Natural killer cell (primary cell): ENCODE results near the gene ENTREP1. TPM values are rescaled to one million over a fixed set of nuclear protein-coding genes. Genes with fewer than 3 reads are reported as not detected.

Source experiments
- ATAC-seq, 3 donors: fragments of 150-1000 bp in 2 of 3; fragments of 200-7000 bp in 1 of 3; cut with Tn5 transposase; 1 replicate in 1 of 3; 2 replicates in 2 of 3; pipeline ENCODE4 v1.10.0; 2021; ENCODE audit warnings: mild to moderate bottlenecking in 2 of 3, moderate library complexity in 2 of 3
- DNase-seq, 2 donors: peaks; one replicate each; pipeline versions ENCODE4 v3.0.0 to v3.0.0-alpha.2; 2013 to 2021; ENCODE audit warnings: mixed read lengths in 1 of 2
- H3K27ac ChIP-seq: one replicate; pipeline ENCODE4 v1.5.1; 2013; ENCODE audit warnings: mild to moderate bottlenecking, low read length
- H3K27me3 ChIP-seq: one replicate; pipeline ENCODE4 v1.6.1; 2013; ENCODE audit warnings: low read length; ENCODE audit not compliant: control insufficient read depth, insufficient read depth
- H3K36me3 ChIP-seq: one replicate; pipeline ENCODE4 v1.6.1; 2013; ENCODE audit warnings: low read length; ENCODE audit not compliant: control insufficient read depth, insufficient read depth
- H3K4me1 ChIP-seq: one replicate; pipeline ENCODE4 v1.6.1; 2013; ENCODE audit warnings: low read length; ENCODE audit not compliant: control insufficient read depth, insufficient read depth
- H3K4me3 ChIP-seq: one replicate; pipeline ENCODE4 v1.5.1; 2013; ENCODE audit warnings: low read length
- H3K9me3 ChIP-seq: one replicate; pipeline ENCODE4 v1.6.1; 2013; ENCODE audit warnings: low read length; ENCODE audit not compliant: control insufficient read depth, insufficient read depth
- H3K27ac Mint-ChIP-seq, 2 donors: one replicate each; pipeline ENCODE4 v1.8.0; 2022; ENCODE audit warnings: mild to moderate bottlenecking in 2 of 2, mixed read lengths in 2 of 2, moderate library complexity in 1 of 2
- H3K27me3 Mint-ChIP-seq, 2 donors: one replicate each; pipeline ENCODE4 v1.8.0; 2022; ENCODE audit warnings: low read depth in 2 of 2, mixed read lengths in 2 of 2
- H3K36me3 Mint-ChIP-seq: one replicate; pipeline ENCODE4 v1.8.0; 2022; ENCODE audit warnings: mixed read lengths
- H3K4me1 Mint-ChIP-seq, 2 donors: one replicate each; pipeline ENCODE4 v1.8.0; 2022; ENCODE audit warnings: mixed read lengths in 2 of 2
- H3K4me3 Mint-ChIP-seq: one replicate; pipeline ENCODE4 v1.8.0; 2022; ENCODE audit warnings: mild to moderate bottlenecking, moderate library complexity, mixed read lengths
- H3K9me3 Mint-ChIP-seq, 2 donors: one replicate each; pipeline ENCODE4 v1.8.0; 2022; ENCODE audit warnings: mixed read lengths in 2 of 2
- CTCF ChIP-seq: fragments of 200-600 bp; IDR thresholded peaks from one replicate; pipeline ENCODE4 v1.8.0; 2022; ENCODE audit warnings: antibody characterized with exemption
- WGBS: methylation state at CpG from one replicate; pipeline ENCODE4 v1.1.7; 2013; ENCODE audit warnings: missing lambda C conversion rate; ENCODE audit not compliant: insufficient coverage; 5-methylcytosine and 5-hydroxymethylcytosine counted together
- intact Hi-C: fragments of 100-400 bp; cut with micrococcal nuclease; formaldehyde crosslinking; loops from one replicate; pipeline ENCODE4 v1.14.2; 2022
- total RNA-seq, 4 donors: library from RNA; stranded (reverse); fragments of 120-200 nt in 1 of 4; gene quantifications; one replicate each; pipeline versions ENCODE4 v1.2.3 to v1.2.4, GENCODE V29; 2013 to 2022

The ENTREP1 gene
- total RNA-seq, 3 donors from 2014 or later (not counting 1 experiment from before 2014, with no cell fraction given): not detected

- H3K9me3 Mint-ChIP-seq: peaks cover 0 to 2% of the 10 kb centered on the region in 2 donors
- Histone ChIP-seq H3K27ac (no peak overlapping the region), H3K4me1 (no peaks in the 10 kb centered on the region), H3K9me3 (no peaks in the 10 kb centered on the region), H3K4me3 (no peak overlapping the region), H3K36me3 (no peaks in the 10 kb centered on the region), H3K27me3 (no peaks in the 10 kb centered on the region)
- H3K4me1 Mint-ChIP-seq: no peaks in the 10 kb centered on the region
- TF ChIP-seq CTCF: no peak
- WGBS: 86% methylated on average over 3 of the region's 3 CpGs
- no peak for DNase-seq
- H3K36me3 Mint-ChIP-seq: no peaks in the 10 kb centered on the region
- no peak overlapping the region for H3K27ac Mint-ChIP-seq
- intact Hi-C loops: no loop called here
- no peak for ATAC-seq
- peaks cover 5 to 11% of the 10 kb centered on the region in 2 donors for H3K27me3 Mint-ChIP-seq
- no peak overlapping the region for H3K4me3 Mint-ChIP-seq
Measured at GRCh38 chr9:69357030-69357775, 32.2 kb downstream of the ENTREP1 start.

GRCh38 chr9:69357821-69358220 is 32.8 kb downstream of the ENTREP1 start:
- intact Hi-C loops: no loop called here

GRCh38 chr9:69363191-69363590 is 38.2 kb downstream of the ENTREP1 start:
- intact Hi-C loops: no loop called here
- peaks cover under 1 to 3% of the 10 kb centered on the region in 2 donors for H3K9me3 Mint-ChIP-seq
- Histone ChIP-seq H3K4me1 (no peaks in the 10 kb centered on the region), H3K27me3 (no peaks in the 10 kb centered on the region), H3K36me3 (no peaks in the 10 kb centered on the region), H3K27ac (no peak overlapping the region), H3K9me3 (no peaks in the 10 kb centered on the region), H3K4me3 (no peak overlapping the region)
- H3K4me3 Mint-ChIP-seq: no peak overlapping the region
- DNase-seq: no peak
- H3K4me1 Mint-ChIP-seq: no peaks in the 10 kb centered on the region
- 0% methylated on average over 1 of the region's 1 CpG for WGBS
- no peak for ATAC-seq
- peaks cover 3 to 21% of the 10 kb centered on the region in 2 donors for H3K27me3 Mint-ChIP-seq
- H3K36me3 Mint-ChIP-seq: no peaks in the 10 kb centered on the region
- TF ChIP-seq CTCF: no peak
- H3K27ac Mint-ChIP-seq: no peak overlapping the region

More at GRCh38 chr9:69357821-69358220, 32.8 kb downstream of the ENTREP1 start:
- no peak overlapping the region for H3K4me3 ChIP-seq
- H3K36me3 ChIP-seq: no peaks in the 10 kb centered on the region
- Mint-ChIP-seq H3K4me1 (no peaks in the 10 kb centered on the region), H3K4me3 (no peak overlapping the region), H3K9me3 (peaks cover 0 to 2% of the 10 kb centered on the region in 2 donors), H3K27ac (no peak overlapping the region), H3K27me3 (peaks cover 5 to 11% of the 10 kb centered on the region in 2 donors), H3K36me3 (no peaks in the 10 kb centered on the region)
- DNase-seq (no peak), ATAC-seq (no peak)
- WGBS: 89% methylated on average over 4 of the region's 4 CpGs
- H3K4me1 ChIP-seq: no peaks in the 10 kb centered on the region
- H3K27me3 ChIP-seq: no peaks in the 10 kb centered on the region
- H3K27ac ChIP-seq: no peak overlapping the region
- no peaks in the 10 kb centered on the region for H3K9me3 ChIP-seq
- no peak for TF ChIP-seq CTCF
